Fibroblast of skin of left biceps (primary cell): ENCODE data around the gene GFPT2.

Experiments
- DNase-seq, 2 experiments: peaks; one replicate each; pipeline ENCODE4 v3.0.0-alpha.2; 2013; ENCODE audit warnings: low read depth in 2 of 2

Gene GFPT2

DNA sequence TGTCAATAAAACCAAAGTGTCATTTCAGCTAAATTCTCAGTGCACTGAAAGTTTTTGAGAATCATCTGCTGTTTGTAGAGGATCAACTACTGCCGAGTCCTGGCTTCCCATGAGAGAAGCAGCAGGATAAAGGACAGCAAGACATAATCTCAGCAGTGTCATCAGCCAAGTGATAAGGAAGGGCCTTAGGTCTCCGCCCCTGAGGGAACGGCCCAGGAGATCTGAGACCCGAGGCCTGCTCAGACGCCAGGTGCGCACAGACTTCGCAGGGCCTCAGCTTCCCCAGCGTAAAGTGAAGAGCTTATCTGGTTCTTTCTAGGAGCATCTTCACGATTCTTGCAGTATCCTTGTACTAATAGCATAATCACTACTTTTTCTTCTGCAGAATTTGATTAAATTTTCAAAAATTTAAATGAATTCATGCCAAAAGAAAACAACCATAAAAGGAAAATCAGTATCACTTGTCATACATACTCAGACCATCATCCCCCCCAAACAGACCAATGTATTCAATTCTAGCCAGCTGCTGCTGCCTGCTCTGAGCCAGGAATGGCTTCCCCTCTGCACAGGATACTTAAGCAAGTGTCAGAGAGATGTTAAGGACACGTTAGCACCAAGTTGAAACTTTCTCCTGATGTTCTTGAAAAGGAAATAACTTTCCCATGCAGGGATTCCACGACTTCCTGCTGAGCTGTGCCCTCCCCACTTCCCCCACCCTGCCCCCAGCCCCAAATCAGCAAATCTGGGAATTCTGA is 2.2 kb downstream of the GFPT2 start:
- no peak for DNase-seq

DNA sequence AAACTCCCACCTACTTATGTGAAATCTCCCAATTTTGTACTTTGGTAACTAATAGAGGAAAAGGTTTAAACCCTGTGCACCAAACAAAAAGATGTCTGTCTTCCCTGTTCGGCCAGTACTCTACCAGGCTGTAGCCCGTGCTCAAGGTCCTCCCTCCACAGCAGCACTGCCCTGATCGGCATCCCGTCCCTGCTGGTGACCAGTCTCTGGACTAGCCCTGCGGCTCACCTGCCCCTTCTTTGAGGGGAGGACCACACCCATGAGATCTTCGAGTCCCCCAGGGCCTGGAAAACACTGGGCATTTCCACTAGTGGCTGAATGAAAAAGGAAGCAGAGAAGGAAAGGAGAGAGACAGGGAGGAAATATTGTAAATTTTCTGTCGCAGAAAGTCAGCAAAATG is 2.8 kb downstream of the GFPT2 start:
- DNase-seq = no peak

GRCh38 chr5:180349391-180349790 is 3.7 kb downstream of the GFPT2 start:
- DNase-seq = no peak

DNA sequence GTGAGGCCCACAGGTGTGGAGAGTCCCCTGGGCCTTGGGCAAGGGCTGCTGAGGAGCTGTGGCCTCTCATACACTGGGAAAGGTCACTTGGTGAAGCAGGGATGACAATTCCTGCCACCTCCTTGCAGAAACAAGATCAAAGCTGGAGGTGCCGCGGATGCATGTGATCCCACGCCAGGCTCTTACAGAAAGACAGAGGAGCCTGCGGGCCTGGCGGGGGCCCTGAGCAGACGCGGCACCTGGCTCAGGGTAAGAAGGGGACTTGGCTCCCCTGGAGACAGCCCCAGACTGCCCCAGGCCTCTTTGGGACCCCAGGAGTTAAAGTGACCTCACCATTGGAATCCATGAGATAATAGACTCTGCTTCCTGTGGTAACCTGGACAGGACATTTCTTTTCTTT is 4.8 kb downstream of the GFPT2 start:
- no peak for DNase-seq

- no peak for DNase-seq
Observed at GRCh38 chr5:180347702-180348101, 5.4 kb downstream of the GFPT2 start.

DNA sequence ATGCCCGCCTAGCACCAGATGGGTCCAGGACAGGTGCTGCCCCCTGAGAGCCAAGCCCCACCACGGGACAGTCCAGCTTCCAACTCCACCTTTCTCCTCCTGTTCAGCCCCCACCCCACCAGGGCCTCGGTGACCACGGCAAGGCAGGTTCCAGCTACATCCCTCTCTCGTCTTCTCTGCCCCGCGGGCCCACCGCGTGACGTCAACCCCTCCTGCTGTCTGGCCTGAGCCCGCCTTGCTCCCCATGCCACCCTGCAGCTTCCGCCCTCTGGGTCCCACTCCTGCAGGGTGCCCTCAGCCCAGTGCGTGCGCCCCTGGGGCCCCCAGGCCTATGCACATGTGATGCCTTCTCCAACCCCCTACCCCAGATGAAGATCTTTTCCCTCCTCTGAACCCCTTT is 6.8 kb downstream of the GFPT2 start:
- DNase-seq = no peak

DNA sequence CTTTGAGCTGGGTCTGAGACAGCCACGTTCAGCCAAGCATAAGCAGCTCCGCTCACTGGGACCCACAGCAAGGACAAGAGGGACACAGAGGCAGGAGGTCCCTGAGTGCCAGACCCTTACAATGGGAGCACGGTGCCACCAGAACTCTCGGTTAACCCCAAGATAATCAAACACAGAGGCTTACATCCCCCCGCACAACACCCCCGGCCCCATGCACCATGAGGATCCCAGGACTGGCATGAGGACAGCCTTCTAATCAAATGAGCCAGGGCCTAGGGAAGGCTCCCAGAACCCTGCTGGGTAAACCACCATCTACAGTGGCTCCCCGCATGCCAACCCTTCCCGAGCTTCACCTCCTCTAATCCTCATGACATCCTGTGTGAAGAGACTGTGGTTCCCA is 7.4 kb downstream of the GFPT2 start:
- no peak for DNase-seq

DNA sequence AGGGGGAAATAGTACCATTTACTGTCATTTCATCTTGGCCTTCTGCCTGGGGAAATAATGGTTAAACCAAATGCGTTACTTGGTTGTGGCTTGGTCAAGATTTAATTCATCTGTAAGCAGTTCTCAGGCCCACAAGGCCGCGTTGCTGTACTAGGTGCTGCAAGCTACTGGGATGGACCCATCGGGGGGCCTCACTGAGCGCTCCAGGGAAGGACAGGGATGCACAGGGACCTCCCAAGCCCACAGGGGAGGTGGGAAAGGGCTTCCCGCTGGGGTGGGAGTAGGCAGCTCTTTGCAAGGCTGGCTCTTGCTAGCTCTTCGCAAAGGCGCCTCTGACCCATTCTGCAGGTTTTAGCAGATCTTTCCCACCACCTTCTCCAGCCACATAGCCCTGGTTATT is 8.0 kb downstream of the GFPT2 start:
- no peak for DNase-seq

DNA sequence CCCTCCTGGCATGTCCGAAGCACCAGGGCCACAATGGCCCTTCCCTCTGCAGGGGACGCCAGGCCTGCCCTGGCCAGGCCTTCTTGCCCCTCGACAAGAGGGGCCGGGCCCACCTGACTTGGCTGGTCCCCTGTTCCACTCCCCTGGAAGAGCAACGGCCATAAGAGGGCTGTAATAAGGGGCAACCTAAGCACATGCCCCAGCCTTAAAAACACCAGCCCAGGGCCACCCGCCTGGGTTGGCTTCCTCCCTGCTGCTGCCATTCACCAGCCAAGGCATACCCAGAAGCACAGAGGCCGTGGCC is 8.5 kb downstream of the GFPT2 start:
- no peak for DNase-seq

DNA sequence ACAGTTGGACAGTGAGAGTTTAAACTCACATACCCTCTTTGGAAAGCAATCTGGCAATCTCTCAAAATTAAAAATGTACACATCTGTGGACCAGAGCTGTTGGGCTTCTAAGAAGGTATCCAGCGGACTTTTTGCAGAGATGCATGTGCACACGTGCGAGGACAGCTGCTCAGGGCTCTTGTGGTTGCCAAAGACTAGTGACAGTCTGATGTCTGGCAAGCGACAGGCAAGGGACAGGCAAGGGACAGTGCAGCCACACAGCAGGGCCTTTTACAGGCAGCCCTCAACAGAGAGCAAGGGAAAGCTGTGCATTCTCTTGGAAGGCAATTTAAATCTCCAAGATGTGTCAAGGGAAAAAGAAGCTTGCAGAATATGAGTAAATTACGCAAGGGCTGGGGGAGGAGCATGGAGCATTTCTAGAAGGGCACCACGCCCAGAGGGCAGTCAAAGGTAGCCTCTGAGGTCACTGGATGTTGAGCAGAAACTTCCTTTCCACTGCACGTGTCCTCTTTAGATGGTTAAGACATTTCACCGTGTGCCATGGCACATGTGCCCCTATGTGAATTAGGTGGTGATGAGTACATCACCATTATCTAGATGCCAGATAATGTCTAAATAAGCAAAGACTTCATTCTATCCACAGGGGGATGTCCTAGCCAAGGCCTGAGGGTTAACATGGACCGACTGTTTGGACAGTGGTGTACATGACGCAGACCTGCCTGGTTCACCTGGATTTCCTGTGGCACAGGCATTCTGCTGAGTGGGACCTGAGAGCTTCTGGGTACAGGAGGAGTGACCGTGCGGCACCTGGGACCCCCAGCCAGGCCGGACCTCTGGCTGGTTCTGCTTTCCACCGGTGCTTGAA is 9.1 kb downstream of the GFPT2 start:
- no peak for DNase-seq

DNA sequence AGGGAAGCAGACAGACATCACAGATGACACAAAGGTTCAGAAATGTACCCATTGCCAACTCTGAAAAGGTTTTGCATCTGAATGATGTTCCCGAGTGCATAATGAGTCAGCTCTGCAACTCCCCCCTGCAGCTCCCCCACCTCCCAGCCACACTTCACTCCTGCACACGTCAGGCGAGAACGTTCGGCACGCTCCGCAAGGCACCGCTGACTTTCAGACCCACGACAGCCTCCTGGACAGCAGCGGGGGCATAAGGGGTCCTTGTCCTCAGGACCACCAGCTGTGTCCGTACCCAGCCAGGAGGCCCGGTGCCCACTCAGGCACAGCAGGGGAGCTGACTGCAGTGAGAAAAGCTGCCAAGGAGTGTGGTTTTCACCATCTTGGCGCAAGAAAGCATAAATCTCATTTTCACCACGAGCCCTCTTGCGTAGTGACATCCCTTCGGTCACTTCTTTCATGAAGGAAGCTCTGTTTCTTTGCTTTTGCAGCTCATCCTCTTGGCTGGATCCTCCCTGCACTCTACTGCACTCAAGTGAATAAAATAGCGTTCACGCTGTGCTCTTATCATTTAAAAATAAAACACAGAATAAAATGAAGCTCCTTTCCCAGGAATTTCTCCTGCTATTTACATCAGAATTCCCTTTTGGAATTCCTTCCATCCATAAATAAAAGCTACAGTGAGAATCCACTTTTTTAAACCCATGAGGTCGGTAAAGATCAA is 9.9 kb downstream of the GFPT2 start:
- DNase-seq = no peak

DNA sequence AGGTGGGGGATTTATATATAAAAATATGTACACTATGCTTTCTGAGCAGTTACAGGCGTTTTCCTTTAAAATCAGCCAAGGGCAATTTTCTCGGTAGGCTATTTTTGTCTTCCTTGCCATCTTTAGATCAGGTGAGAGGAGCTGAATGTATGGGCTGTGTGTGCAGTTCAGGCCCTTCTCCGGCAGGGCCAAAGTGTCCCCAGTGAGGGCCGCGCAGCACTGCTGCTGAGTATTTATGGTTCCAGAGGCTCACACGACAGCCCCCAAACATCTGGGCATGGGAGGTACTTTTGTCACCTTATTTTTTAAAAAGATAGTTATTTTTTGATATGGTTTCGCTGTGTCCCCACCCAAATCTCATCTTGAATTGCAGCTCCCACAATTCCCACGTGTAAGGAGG is 11.5 kb downstream of the GFPT2 start:
- DNase-seq = no peak

DNA sequence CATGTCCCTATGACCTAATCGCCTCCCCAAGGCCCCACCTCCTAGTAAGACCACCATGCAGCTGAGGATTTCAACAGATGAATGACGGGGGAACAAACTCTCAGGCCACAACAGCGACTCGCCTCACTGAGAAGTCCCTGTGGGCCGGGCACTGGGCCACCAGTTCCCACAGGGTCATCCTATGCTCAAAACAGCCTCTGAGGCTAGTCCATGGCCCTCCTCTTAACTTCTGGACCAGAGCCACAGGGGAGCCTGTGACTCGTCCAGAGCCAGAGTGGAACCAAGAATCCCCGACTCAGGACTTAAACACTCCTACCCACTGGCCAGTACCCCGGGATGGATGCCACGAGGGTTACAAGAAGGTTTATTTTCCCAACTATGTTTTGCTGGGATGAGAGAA is 12.3 kb downstream of the GFPT2 start:
- no peak for DNase-seq

DNA sequence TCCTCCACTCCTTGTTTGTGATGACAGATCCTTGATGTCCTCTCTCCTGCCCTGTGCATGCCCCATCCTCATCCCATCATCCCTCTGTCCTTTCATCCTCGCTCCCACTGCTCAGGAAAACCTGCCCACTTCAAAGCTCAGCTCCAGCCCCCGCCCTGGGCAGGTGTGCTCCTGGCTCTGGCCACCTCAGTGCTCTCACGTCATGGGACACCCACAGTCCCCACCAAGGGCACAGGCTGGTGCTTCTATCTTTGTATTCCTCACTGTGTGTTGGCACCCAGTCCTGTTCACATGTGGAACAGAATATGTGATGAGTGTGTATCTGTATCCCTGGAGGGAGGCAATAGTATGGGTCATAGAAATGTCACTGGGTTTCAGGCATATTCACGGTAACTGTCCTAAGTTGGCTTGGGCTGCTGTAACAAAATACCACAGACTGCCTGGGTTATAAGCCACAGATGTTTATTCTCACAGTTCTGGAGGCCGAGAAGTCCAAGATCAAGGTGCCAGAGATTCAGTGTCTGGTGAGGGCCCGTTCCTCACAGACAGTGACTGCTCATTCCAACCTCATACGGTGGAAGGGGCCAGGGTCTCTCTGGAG is 13.5 kb downstream of the GFPT2 start:
- DNase-seq = no peak

DNA sequence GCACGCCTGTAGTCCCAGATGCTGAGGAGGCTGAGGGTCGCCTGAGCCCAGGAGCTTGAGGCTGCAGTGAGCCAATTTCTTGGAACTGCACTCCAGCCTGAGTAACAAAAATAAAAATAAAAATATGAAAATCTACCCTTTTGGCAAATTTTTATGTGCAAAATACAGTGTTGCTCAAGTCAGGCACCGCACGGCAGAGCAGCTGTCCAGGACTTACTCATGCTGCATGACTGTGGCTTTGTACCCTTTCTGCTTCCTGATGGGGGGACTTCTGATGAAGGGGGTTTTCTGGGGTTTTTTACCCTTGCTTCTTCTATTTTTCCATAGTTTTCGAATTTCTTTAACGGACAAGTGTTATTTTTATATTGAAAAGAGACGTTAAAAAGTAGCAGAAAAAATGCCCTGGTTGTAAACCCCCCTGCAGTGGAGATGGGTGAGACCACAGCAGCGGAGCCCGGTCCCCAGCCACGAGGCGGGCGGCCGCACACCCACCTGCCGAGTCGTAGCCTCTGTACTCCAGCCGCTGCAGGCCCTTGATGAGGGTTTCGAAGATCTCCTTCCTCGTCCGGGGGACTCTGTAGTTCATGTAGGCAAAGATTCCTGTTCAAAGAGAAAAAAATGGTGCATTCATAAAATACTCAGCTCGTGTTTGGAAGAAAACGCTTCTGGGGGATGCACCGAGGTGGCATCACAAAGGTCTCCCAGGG is 15.0 kb downstream of the GFPT2 start:
- DNase-seq = no peak

DNA sequence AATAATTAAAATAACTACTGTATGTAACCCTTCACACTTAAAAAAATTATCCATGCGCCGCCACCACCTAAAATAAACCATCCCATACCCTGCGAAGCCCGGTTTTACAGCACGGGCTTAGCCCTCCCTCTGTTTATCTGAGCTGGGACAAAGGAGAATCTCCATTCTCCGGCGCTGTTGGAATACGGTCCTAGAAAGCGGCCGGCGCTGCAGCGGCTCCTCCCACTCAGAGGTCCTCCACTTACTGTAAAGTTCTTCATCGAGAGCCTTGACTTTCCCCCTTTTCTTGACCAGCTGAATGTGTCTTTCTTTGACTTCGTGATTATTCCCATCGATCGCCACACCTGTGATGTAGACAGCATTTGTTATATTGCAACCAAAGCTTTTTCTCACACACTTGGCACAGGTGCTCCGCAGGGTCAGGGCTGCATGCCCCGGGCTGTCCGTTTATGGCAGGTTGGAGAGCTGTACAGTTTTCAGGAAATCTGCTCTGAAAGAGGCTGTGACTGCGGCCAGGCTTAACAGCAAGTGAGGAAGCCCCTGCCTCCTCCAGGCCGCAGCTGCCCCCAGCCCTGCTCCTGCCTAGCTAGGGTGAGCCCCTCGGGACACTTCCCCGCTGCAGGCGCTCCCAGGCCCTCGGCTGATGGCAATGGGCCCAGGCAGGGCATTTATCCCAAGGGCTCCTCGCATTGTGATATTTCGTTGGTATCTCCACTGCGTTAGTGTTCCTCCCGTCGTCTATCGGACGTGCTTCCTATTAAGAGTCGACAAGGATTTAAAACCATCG is 16.7 kb downstream of the GFPT2 start:
- DNase-seq = no peak

GRCh38 chr5:180335614-180336233 is 17.4 kb downstream of the GFPT2 start:
- DNase-seq = no peak

GRCh38 chr5:180334751-180335613 is 18.2 kb downstream of the GFPT2 start:
- no peak for DNase-seq

GRCh38 chr5:180334176-180334575 is 19.0 kb downstream of the GFPT2 start:
- DNase-seq = no peak

GRCh38 chr5:180333661-180334060 is 19.5 kb downstream of the GFPT2 start:
- DNase-seq = no peak
